ENCODE data around the gene ALKBH8.

Gene ALKBH8

DNA sequence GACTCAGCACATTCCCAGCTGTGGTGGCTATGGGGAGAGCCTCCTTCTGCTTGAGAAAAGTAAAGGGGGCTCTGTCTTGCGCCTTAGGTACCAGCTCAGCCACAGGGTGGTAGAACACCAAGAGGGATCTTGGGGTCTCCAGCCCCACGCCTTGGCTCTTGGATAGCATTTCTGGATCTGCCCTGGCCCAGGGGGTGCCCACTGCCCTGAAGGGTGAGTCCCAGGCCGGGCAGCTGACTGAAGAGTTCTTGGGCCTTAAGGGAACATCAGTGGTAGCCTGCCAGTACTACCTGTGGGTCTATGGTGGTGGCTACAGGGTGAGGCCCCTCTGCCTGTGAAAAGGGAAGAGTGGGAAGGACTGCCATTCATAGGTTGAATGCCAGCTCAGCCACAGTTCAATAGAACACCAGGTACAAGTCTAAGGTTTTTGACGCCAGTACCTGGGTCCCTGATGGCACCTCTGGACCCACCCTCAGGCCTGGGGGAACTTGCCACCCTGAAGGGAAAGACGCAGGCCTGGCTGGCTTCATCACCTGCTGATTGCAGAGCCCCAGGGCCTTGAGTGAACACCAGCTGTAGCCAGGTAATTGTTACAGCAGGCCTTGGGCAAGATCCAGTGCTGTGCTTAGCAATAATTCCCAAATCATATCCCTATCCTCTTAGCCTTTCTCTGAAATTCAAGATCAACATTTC is 111.8 kb downstream of the ALKBH8 start:
- Histone ChIP-seq H3K36me3 (ENCODE audit: control insufficient read depth in 2 of 2, insufficient read depth in 2 of 2, low read length in 2 of 2) (peaks cover 4 to 20% of the 10 kb centered on the region in 2 donors), H3K27me3 (ENCODE audit: control insufficient read depth in 2 of 2, insufficient read depth in 2 of 2, low read length in 2 of 2) (no peaks in the 10 kb centered on the region), H3K9ac (ENCODE audit: low read depth in 1 of 2, low read length in 2 of 2) (no peak overlapping the region), H3K27ac (ENCODE audit: low read depth in 2 of 2, low read length in 2 of 2) (no peak overlapping the region), H3K9me3 (ENCODE audit: control insufficient read depth in 2 of 2, low read length in 2 of 2) (no peaks in the 10 kb centered on the region), H3K4me1 (ENCODE audit: control insufficient read depth in 2 of 2, insufficient read depth in 2 of 2, low read length in 2 of 2) (peaks cover 0 to 6% of the 10 kb centered on the region in 2 donors), H3K4me3 (ENCODE audit: low read length in 2 of 2) (no peak overlapping the region)

Measured in mucosa of rectum (tissue), 2 donors.